Limb (tissue), 2 donors: ENCODE measurements around the gene GNS.

Experiments used
- DNase-seq, 2 donors: peaks; one replicate each; pipeline ENCODE4 v3.0.0-alpha.2; 2016; ENCODE audit errors: extremely low spot score in 2 of 2

The GNS gene

DNA sequence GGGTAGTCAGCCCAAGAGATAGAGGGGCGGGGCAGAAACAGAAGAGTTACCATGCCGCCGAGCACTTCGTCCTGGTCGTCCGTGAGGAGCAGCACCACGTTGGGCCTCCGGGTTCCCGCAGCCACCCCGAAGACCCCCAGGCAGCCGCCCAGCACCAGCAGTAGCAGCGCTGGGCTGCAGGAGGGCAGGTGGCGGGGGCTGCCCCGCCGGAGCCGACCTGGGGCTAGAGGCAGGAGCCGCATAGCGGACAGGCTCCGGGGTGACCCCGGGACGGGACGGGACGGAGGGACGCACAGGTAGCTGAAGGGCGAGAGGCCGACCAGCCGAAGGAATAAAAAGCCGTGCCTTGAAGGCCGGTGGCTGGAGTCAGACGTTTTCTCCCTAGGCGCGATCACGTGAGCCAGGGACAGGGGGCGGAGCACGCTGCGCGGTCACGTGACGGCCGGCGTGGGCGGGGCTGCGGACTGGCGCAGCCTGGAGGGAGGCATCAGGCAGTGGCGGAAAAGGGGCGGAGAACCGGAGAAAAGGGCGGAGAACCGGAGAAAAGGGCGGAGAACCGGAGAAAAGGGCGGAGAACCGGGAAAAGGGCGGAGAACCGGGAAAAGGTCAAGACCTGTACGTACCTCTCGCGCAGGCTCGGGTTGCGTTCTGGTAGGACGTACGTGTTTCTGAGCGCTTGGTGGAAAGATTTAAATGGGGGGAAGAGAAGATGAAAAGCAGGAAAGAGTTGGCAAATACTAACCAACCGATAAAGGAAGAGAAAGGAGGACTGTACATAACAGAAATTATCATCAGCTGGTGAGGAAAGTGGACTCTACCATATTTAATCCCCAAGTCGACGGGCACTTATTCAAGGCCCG is at the start of gene GNS:
Gene GNS, minus strand, starts transcription at position 372 of the 860 bp plus-strand sequence. Its CDS starts 130 bp downstream, at position 242.
- peak; percentile 92 to 97 for DNase-seq

- DNase-seq = no peak
These were observed 48.9 kb upstream of the GNS start for GRCh38 chr12:64808110-64808509.

- no peak for DNase-seq
These were observed 47.6 kb upstream of the GNS start for GRCh38 chr12:64806593-64807460.

DNA sequence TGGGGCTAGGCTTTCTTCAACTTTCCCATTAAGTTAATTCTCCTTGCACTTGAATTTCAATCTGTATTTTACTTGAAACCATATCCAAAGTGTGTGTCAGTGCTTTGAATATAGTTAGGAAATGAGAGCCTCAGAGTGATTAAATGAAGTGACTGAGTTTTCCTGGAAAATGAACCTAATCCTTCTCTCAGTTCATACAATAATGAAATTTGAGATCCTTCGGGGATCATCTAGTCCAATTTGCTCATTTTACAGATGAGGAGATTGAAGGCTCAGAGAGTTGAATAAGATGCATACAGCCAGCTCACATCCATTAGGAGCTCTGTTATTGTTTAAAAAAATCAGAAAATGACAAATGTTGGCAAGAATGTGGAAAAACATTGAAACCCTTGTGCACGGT is 47.0 kb upstream of the GNS start:
- no peak for DNase-seq

DNA sequence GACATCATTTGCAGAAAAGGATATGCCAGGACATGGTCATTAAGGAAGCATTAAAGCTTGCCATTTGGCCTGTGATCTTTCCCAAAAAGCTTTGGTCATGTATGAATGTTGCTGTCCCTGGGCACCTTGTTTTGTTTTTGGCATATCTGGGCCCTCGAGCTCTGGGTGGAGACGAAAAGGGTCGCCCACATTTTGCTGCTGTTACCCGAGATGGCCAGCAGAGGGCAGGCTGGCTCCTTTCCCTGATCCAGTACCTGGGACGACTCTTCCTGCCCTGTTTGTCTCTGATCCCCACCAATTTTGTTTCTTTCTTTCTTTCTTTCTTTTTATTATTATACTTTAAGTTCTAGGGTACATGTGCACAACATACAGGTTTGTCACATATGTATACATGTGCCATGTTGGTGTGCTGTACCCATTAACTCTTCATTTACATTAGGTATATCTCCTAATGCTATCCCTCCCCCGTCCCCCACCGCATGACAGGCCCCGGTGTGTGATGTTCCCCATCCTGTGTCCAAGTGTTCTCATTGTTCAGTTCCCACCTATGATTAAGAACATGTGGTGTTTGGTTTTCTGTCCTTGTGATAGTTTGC is 43.1 kb upstream of the GNS start:
- DNase-seq = peak in 1 of 2 donors; percentile 74

- DNase-seq = no peak
These were observed 42.2 kb upstream of the GNS start for GRCh38 chr12:64801381-64801780.

GRCh38 chr12:64800640-64801039 is 41.4 kb upstream of the GNS start:
- no peak for DNase-seq

DNA sequence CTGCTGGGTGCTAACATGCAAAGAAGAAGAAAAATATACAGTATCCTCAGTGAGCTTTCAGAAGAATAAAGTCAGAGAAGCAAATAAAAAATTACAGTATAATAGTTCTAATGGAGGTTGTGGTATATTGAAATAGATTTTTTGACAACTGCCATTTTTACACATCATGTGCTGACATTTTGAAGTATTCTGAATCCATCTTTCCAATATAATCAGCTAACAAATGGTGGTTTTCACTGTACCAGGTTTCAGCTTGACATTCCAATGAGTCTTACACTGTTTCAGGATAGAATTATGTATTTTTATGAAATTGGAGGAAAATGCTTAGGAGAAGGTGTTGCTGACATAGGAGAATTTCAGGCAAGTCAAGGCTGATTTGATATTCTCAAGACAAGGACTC is 39.0 kb upstream of the GNS start:
- DNase-seq = no peak

DNA sequence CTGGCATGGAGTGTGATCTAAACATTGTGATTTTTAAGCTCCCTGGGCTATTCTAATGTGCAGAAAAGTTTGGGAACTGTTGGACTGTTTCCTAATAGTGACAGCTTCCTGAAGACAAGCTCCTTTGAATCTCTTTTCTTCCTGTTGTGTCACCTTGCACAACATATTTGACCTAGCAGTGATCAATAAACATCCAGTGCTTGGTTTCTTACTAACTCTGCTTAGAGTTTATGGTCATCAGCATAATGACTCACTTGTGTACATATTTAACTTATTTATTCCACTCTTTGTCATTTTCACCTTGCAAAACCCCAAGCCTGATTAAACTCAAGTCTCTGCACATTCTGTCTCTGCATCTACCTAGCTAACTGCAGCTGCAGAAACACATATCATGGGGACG is 38.0 kb upstream of the GNS start:
- DNase-seq = no peak

GRCh38 chr12:64796205-64796845 is 37.1 kb upstream of the GNS start:
- peak; percentile 48 to 79 for DNase-seq

DNA sequence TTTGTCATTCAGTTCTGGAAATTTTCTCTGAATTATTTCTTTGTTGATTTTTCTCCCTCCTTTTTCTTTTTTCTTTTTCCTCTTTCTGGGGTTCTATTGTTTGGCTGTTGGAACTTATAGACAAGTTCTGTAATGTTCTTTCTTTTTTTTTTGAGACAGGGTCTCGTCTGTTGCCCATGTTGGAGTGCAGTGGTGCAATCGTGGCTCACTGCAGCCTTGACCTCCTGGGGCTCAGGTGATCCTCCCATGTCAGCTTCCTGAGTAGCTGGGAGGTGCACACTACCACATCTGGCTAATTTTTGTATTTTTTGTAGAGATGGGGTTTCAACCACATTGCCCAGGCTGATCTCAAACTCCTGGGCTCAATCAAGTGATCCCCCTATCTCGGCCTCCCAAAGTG is 35.1 kb upstream of the GNS start:
- no peak for DNase-seq

DNA sequence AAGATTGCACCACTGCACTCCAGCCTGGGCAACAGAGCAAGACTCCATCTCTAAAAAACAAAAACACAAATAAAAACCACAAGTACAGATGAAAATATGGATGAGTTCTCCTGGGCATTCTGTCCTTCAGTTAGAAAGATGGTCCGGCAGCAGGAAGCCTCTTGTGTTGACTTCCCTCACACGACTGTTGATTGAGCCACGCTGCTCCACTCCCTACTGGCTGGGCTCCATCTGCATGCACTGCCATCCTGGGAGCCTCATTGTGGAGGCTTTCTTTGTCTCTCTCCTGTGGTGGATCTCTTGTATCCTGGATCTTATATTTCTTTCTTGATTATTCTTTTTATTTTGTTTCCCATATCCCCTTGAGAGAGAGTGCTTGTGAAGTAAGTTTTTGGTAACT is 34.4 kb upstream of the GNS start:
- DNase-seq = no peak

- no peak for DNase-seq
These were observed 32.9 kb upstream of the GNS start for GRCh38 chr12:64792128-64792527.

DNA sequence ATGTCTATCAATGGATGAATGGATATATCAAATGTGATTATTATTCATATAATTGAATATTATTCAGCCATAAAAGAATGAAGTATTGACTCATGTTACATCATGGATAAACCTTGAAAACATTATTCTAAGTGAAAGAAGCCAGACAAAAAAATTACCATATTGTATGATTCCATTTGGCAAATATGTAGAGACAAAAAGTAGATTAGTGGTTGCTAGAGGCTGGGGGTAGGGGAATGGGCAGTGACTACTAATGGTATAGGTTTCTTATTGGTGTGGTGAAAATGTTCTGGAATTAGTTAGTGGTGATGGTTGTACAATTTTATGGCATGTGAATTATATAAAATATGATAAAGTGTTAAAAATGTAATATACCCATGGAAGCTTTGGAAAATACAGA is 31.8 kb upstream of the GNS start:
- no peak for DNase-seq

DNA sequence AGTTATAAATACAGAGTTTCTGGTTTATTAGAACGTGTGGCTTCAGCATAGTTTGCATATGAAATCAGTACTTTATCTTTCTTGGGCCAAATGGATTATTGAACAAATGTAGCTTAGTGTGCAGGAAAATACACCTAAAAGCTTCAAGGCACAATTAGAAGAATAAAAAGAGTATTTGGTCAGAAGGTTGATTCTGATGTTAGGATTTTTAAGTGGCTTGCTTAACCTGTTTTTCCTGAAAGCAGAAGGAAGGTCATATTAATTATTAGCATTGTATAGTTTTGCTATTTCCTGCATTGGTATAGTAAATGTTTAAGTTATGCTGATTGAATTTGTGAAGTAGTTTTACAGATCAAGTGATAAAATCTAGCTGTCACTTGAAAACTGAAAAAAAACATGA is 31.0 kb upstream of the GNS start:
- DNase-seq = no peak

GRCh38 chr12:64785838-64786237 is 26.6 kb upstream of the GNS start:
- DNase-seq = no peak

GRCh38 chr12:64782191-64782876 is 23.1 kb upstream of the GNS start:
- no peak for DNase-seq

DNA sequence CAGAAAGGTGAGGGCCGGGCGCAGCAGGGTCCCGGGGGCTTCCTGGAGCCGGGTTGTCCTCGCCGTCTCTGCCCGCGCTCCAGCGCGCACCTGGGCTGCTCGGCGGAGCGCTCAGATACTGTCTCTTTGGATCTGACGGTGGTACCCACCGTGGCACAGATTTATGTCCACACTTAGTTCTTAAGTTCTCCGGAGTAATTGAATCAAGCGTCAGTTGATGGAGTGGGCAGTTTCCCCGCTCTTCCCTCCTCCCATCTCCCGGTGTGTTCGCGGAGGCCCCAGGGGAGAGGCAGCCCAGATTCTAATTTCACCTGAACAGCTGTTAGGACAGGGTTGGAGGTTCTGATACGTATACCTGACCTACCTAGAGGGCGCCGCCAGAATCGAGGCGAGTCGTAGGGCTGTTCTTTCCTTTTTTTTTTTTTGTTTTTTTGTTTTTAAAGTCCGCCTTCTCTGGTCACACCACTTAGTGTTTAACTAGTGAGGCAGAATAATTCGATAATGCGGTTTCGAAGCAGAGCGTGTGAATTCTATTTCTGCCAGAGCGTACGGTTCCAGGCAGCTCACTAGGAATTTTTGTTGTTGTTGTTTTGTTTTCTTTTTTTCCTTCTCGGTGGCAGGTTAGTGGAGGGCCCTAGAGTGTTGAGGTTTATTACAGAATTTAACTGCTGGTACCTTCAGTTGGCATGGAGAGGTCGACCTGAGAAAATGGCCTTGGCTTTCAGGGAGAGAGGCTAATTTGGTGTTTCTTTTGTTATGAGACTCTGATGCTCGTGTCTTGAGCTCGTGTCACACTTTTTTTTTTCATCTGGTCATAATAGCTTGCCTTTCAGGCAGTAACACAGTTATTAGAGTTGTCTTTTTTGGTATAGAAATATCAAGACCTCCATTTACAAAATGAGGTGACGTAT is 22.3 kb upstream of the GNS start:
- DNase-seq = peak in 1 of 2 donors; percentile 44

GRCh38 chr12:64780531-64781279 is 21.5 kb upstream of the GNS start:
- peak in 1 of 2 donors; percentile 67 for DNase-seq
